DOHH2 (cell line): ENCODE results near the gene PDE8A.

Source experiments
- H3F3A ChIP-seq: fragments of 200-600 bp; sonication (generic), shearing (Covaris generic); 2 replicates; pipeline ENCODE4 v1.6.0; 2016; ENCODE audit warnings: antibody characterized with exemption, mild to moderate bottlenecking; ENCODE audit not compliant: control insufficient read depth, insufficient read depth
- H3K27ac ChIP-seq: fragments of 200-600 bp; sonication (generic); 2 replicates; pipeline ENCODE4 v1.5.1; 2014; ENCODE audit warnings: low read depth, mild to moderate bottlenecking, low read length, moderate library complexity
- H3K27me3 ChIP-seq: fragments of 200-600 bp; sonication (generic); 2 replicates; pipeline ENCODE4 v1.6.1; 2014; ENCODE audit warnings: mild to moderate bottlenecking, low read length, mixed read lengths; ENCODE audit not compliant: control insufficient read depth
- H3K36me3 ChIP-seq: fragments of 200-600 bp; sonication (generic); 2 replicates; pipeline ENCODE4 v1.6.1; 2014; ENCODE audit warnings: mild to moderate bottlenecking, low read length, moderate library complexity, mixed read lengths; ENCODE audit not compliant: control insufficient read depth
- H3K4me1 ChIP-seq: fragments of 200-600 bp; sonication (generic); 2 replicates; pipeline ENCODE4 v1.6.1; 2014; ENCODE audit warnings: mild to moderate bottlenecking, low read length, mixed read lengths; ENCODE audit not compliant: control insufficient read depth
- H3K4me2 ChIP-seq: fragments of 200-600 bp; sonication (generic); 2 replicates; pipeline ENCODE4 v1.6.0; 2014; ENCODE audit warnings: mild to moderate bottlenecking, low read length, moderate library complexity
- H3K4me3 ChIP-seq: fragments of 200-600 bp; sonication (generic); 2 replicates; pipeline ENCODE4 v1.5.1; 2014; ENCODE audit warnings: mild to moderate bottlenecking, low read length, mixed read lengths
- H3K79me2 ChIP-seq: fragments of 200-600 bp; sonication (generic); 2 replicates; pipeline ENCODE4 v1.6.1; 2014; ENCODE audit warnings: mild to moderate bottlenecking, low read length, mixed read lengths; ENCODE audit not compliant: control insufficient read depth
- H3K9me2 ChIP-seq: fragments of 200-600 bp; sonication (generic); replicated peaks from 2 replicates; pipeline ENCODE4 v1.6.1; 2014; ENCODE audit warnings: mild to moderate bottlenecking, low read length, mixed read lengths; ENCODE audit not compliant: control insufficient read depth
- H3K9me3 ChIP-seq: fragments of 200-600 bp; sonication (generic); 2 replicates; pipeline ENCODE4 v1.6.1; 2014; ENCODE audit warnings: antibody characterized with exemption, low read length, mixed read lengths; ENCODE audit not compliant: control insufficient read depth, insufficient read depth
- H4K20me1 ChIP-seq: fragments of 200-600 bp; sonication (generic); 2 replicates; pipeline ENCODE4 v1.6.0; 2014; ENCODE audit warnings: low read depth, mild to moderate bottlenecking, antibody characterized with exemption, low read length, moderate library complexity; ENCODE audit not compliant: control insufficient read depth, insufficient read depth
- EZH2phosphoT487 ChIP-seq: fragments of 200-600 bp; sonication (generic); IDR thresholded peaks from 2 replicates; pipeline ENCODE4 v1.6.1; 2017; ENCODE audit warnings: borderline replicate concordance, mild to moderate bottlenecking, antibody characterized with exemption, low read length, moderate library complexity, mixed read lengths
- TF ChIP-seq, protein P1 (sequence below): fragments of 200-600 bp; sonication (generic); IDR thresholded peaks from one replicate; pipeline ENCODE4 v1.5.1; 2014; ENCODE audit warnings: antibody characterized with exemption, mild to moderate bottlenecking, low read depth, low read length; ENCODE audit not compliant: poor library complexity, severe bottlenecking

Gene PDE8A

DNA sequence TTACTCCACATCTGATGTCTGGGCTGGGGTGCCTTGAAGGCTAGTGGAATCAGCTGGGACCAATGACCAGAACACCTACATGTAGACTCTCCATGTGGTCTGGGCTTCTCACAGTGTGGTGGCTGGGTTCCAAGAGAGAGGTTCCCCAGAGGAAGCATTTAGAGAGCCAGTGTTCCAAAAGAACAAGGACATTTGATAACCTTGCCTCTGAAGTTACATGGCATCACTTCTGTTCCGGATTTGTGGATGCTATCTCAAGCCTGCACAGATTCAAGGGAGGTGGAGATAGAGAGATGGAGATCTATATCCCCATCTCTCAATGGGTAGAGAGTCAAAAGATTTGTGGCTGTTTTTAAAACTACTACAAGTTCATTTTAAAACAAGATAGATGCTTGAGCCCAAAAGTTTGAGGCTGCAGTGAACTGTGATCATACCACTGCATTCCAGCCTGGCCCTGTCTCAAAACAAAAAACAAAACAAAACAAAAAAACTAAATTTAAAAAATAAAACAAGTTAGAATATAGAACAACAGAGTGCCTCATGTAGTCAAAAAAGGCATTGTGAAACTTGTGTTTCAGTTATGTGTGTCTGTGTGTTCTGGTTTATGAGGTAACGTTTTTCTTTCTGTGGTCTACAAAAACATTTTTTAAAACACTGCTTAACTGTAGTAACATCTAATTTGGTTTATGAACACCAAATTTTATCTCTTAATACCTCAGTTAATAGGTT is 44.8 kb downstream of the PDE8A start:
- no peaks in the 10 kb centered on the region for H3K36me3 ChIP-seq
- no peak overlapping the region for H3K4me3 ChIP-seq
- no peaks in the 10 kb centered on the region for H3K9me3 ChIP-seq
- H3K4me1 ChIP-seq: 0 out of 2 replicates have a peak, but pooled peaks cover 4% of the 10 kb centered on the region
- no peaks in the 10 kb centered on the region for H3F3A ChIP-seq
- no peak overlapping the region for H3K27ac ChIP-seq
- H3K9me2 ChIP-seq: no peaks in the 10 kb centered on the region
- no peaks in the 10 kb centered on the region for H3K27me3 ChIP-seq
- TF ChIP-seq, protein P1, sequence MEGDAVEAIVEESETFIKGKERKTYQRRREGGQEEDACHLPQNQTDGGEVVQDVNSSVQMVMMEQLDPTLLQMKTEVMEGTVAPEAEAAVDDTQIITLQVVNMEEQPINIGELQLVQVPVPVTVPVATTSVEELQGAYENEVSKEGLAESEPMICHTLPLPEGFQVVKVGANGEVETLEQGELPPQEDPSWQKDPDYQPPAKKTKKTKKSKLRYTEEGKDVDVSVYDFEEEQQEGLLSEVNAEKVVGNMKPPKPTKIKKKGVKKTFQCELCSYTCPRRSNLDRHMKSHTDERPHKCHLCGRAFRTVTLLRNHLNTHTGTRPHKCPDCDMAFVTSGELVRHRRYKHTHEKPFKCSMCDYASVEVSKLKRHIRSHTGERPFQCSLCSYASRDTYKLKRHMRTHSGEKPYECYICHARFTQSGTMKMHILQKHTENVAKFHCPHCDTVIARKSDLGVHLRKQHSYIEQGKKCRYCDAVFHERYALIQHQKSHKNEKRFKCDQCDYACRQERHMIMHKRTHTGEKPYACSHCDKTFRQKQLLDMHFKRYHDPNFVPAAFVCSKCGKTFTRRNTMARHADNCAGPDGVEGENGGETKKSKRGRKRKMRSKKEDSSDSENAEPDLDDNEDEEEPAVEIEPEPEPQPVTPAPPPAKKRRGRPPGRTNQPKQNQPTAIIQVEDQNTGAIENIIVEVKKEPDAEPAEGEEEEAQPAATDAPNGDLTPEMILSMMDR: no peak
- no peak for TF ChIP-seq EZH2phosphoT487
- H4K20me1 ChIP-seq: no peaks in the 10 kb centered on the region
- no peak overlapping the region for H3K4me2 ChIP-seq
- peaks cover 27% of the 10 kb centered on the region for H3K79me2 ChIP-seq

DNA sequence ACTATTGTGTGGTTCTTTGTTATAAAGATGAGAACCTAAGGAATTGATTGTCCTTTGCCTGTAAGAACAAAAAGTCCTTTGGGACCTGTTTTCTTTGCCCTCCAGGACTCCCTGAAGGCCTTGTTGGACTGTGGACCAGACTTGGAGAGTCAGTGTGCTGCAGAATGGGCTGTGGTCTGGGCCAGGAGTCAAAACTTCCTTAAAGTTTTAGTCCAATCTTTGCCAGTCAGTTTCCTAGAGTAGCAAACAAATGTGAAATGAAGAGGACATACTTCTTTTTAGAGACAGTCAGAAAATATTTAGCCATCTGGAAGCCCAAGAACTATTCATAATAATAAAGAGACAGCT is 45.4 kb downstream of the PDE8A start:
- H3F3A ChIP-seq: no peaks in the 10 kb centered on the region
- H3K4me2 ChIP-seq: no peak overlapping the region
- no peak overlapping the region for H3K27ac ChIP-seq
- H3K4me3 ChIP-seq: no peak overlapping the region
- TF ChIP-seq, protein P1: no peak
- no peak for TF ChIP-seq EZH2phosphoT487
- peaks cover 25% of the 10 kb centered on the region for H3K79me2 ChIP-seq
- H3K9me2 ChIP-seq: no peaks in the 10 kb centered on the region
- H3K9me3 ChIP-seq: no peaks in the 10 kb centered on the region
- no peaks in the 10 kb centered on the region for H4K20me1 ChIP-seq
- H3K27me3 ChIP-seq: no peaks in the 10 kb centered on the region
- H3K36me3 ChIP-seq: no peaks in the 10 kb centered on the region
- H3K4me1 ChIP-seq: 0 out of 2 replicates have a peak, but pooled peaks cover 4% of the 10 kb centered on the region

DNA sequence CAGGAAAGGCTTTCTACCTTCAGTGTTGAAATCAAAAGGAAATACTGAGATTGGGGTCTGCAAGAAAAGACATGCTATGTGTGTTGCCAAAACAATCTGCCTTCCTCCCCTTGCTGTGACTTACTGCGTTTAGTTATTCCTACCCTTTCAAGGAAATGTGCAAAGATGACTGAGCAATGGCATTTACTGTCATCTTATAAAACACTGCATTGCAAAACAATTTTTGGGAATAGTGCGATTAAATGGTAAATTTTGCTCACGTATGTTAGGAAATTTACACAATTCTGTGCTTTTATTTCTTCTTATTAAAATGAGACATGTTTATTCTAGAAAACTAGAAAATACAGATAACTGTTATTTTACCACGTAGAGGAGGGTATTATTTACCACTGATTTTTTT is 45.8 kb downstream of the PDE8A start:
- Histone ChIP-seq H3F3A (no peaks in the 10 kb centered on the region), H3K27ac (no peak overlapping the region), H3K9me3 (no peaks in the 10 kb centered on the region), H4K20me1 (no peaks in the 10 kb centered on the region), H3K4me3 (no peak overlapping the region), H3K27me3 (no peaks in the 10 kb centered on the region), H3K36me3 (no peaks in the 10 kb centered on the region), H3K4me1 (0 out of 2 replicates have a peak, but pooled peaks cover 4% of the 10 kb centered on the region), H3K79me2 (peaks cover 25% of the 10 kb centered on the region), H3K4me2 (no peak overlapping the region), H3K9me2 (no peaks in the 10 kb centered on the region)
- no peak for TF ChIP-seq EZH2phosphoT487
- TF ChIP-seq, protein P1: no peak
